Neural cell (in vitro differentiated cells): Measurements from ENCODE around the gene PEF1. TPM values are rescaled to one million over a fixed set of nuclear protein-coding genes. Genes with fewer than 3 reads are reported as not detected.

Experiments used
- H2AFZ ChIP-seq: fragments of 200-600, 300-800 bp; sonication (generic), shearing (Covaris generic); 2 replicates; pipeline ENCODE4 v1.6.0; 2014; ENCODE audit warnings: low read depth, mild to moderate bottlenecking, antibody characterized with exemption, low read length, moderate library complexity
- H3F3A ChIP-seq: fragments of 200-600 bp; shearing (Covaris generic); 2 replicates; pipeline ENCODE4 v1.6.1; 2016; ENCODE audit warnings: mild to moderate bottlenecking, moderate library complexity, mixed read lengths, antibody characterized with exemption, low read length; ENCODE audit not compliant: insufficient read depth, poor library complexity, severe bottlenecking
- H3K27ac ChIP-seq: fragments of 200-600, 300-800 bp; sonication (generic), shearing (Covaris generic); 2 replicates; pipeline ENCODE4 v1.5.1; 2014; ENCODE audit warnings: mild to moderate bottlenecking, low read length, moderate library complexity
- H3K27me3 ChIP-seq: fragments of 300-800, 200-600 bp; sonication (generic), shearing (Covaris generic); 2 replicates; pipeline ENCODE4 v1.6.0; 2014; ENCODE audit warnings: mild to moderate bottlenecking, low read depth, low read length, moderate library complexity; ENCODE audit not compliant: insufficient read depth
- H3K36me3 ChIP-seq: fragments of 300-800, 200-600 bp; sonication (generic), shearing (Covaris generic); 2 replicates; pipeline ENCODE4 v1.5.1; 2014; ENCODE audit warnings: mild to moderate bottlenecking, antibody characterized with exemption, low read length, moderate library complexity; ENCODE audit not compliant: insufficient read depth
- H3K4me2 ChIP-seq: fragments of 300-800, 200-600 bp; sonication (generic), shearing (Covaris generic); 2 replicates; pipeline ENCODE4 v1.6.0; 2014; ENCODE audit warnings: mild to moderate bottlenecking, low read length
- H3K4me3 ChIP-seq: fragments of 300-800, 200-600 bp; sonication (generic), shearing (Covaris generic); 2 replicates; pipeline ENCODE4 v1.5.1; 2014; ENCODE audit warnings: mild to moderate bottlenecking, low read length, moderate library complexity
- H3K79me2 ChIP-seq: fragments of 200-600 bp; shearing (Covaris generic); replicated peaks from 2 replicates; pipeline ENCODE4 v1.6.0; 2014; ENCODE audit warnings: mild to moderate bottlenecking, low read length, moderate library complexity; ENCODE audit not compliant: insufficient read depth
- H3K9ac ChIP-seq: fragments of 300-800, 200-600 bp; sonication (generic), shearing (Covaris generic); 2 replicates; pipeline ENCODE4 v1.6.1; 2016; ENCODE audit warnings: mild to moderate bottlenecking, low read length, mixed read lengths
- H3K9me2 ChIP-seq: fragments of 200-600 bp; shearing (Covaris generic); 2 replicates; pipeline ENCODE4 v1.6.1; 2016; ENCODE audit warnings: mild to moderate bottlenecking, low read length, mixed read lengths; ENCODE audit not compliant: insufficient read depth
- H3K9me3 ChIP-seq: fragments of 200-600, 300-800 bp; sonication (generic), shearing (Covaris generic); 2 replicates; pipeline ENCODE4 v1.6.1; 2016; ENCODE audit warnings: mild to moderate bottlenecking, mixed run types, low read length, moderate library complexity, mixed read lengths
- H4K20me1 ChIP-seq: fragments of 200-600 bp; shearing (Covaris generic); 2 replicates; pipeline ENCODE4 v1.6.1; 2016; ENCODE audit warnings: mild to moderate bottlenecking, mixed run types; ENCODE audit not compliant: insufficient read depth
- EP300 ChIP-seq: fragments of 450-650 bp; conservative IDR thresholded peaks from 2 replicates; pipeline ENCODE4 v1.6.1; 2014; ENCODE audit warnings: antibody characterized with exemption, mild to moderate bottlenecking, moderate library complexity; ENCODE audit not compliant: poor library complexity, severe bottlenecking
- EZH2 ChIP-seq: fragments of 200-600, 300-800 bp; shearing (Covaris generic), sonication (generic); IDR thresholded peaks from 2 replicates; pipeline ENCODE4 v1.6.1; 2014; ENCODE audit warnings: antibody characterized with exemption, low read length, borderline replicate concordance, mild to moderate bottlenecking; ENCODE audit not compliant: insufficient read depth, poor library complexity, severe bottlenecking
- MXI1 ChIP-seq: fragments of 450-650 bp; conservative IDR thresholded peaks from 2 replicates; pipeline ENCODE4 v1.6.1; 2014; ENCODE audit warnings: antibody characterized with exemption, mild to moderate bottlenecking; ENCODE audit not compliant: poor library complexity, severe bottlenecking
- POLR2AphosphoS5 ChIP-seq: IDR thresholded peaks from 2 replicates; pipeline ENCODE4 v1.6.1; 2012
- RAD21 ChIP-seq: fragments of 450-650 bp; conservative IDR thresholded peaks from 2 replicates; pipeline ENCODE4 v1.6.1; 2014; ENCODE audit warnings: antibody characterized with exemption, mild to moderate bottlenecking, moderate library complexity
- SMC3 ChIP-seq: fragments of 450-650 bp; conservative IDR thresholded peaks from 2 replicates; pipeline ENCODE4 v1.6.1; 2014; ENCODE audit warnings: antibody characterized with exemption, mild to moderate bottlenecking, moderate library complexity; ENCODE audit not compliant: poor library complexity
- TAF1 ChIP-seq: IDR thresholded peaks from 2 replicates; pipeline ENCODE4 v1.6.1; 2012; ENCODE audit warnings: low read depth
- polyA plus RNA-seq: library from polyadenylated mRNA; depleted of rRNA; stranded (reverse); fragments of >200 nt; gene quantifications from 2 replicates; pipeline ENCODE4 v1.2.3, GENCODE V29; 2014
- TF ChIP-seq, protein P1 (sequence below): fragments of 450-650 bp; IDR thresholded peaks from 2 replicates; pipeline ENCODE4 v1.5.1; 2014; ENCODE audit warnings: antibody characterized with exemption, mild to moderate bottlenecking, moderate library complexity; ENCODE audit not compliant: poor library complexity, severe bottlenecking
- TF ChIP-seq, protein P2 (sequence below): IDR thresholded peaks from 2 replicates; pipeline ENCODE4 v1.6.1; 2012; ENCODE audit warnings: borderline replicate concordance

Gene PEF1
- polyA plus RNA-seq, 1 donor from 2014 or later: 48.2 TPM

- no peaks in the 10 kb centered on the region for H3K9me3 ChIP-seq
- H3K9ac ChIP-seq: no peak overlapping the region
- H3K36me3 ChIP-seq: no peaks in the 10 kb centered on the region
- H3K27me3 ChIP-seq: no peaks in the 10 kb centered on the region
- no peak overlapping the region for H3K4me3 ChIP-seq
- H3K79me2 ChIP-seq: no peaks in the 10 kb centered on the region
- H3F3A ChIP-seq: no peaks in the 10 kb centered on the region
- no peak overlapping the region for H3K27ac ChIP-seq
- no peak overlapping the region for H2AFZ ChIP-seq
- no peaks in the 10 kb centered on the region for H4K20me1 ChIP-seq
- no peak for TF ChIP-seq EP300
- no peak for TF ChIP-seq SMC3
- no peak for TF ChIP-seq EZH2
- TF ChIP-seq, protein P1, sequence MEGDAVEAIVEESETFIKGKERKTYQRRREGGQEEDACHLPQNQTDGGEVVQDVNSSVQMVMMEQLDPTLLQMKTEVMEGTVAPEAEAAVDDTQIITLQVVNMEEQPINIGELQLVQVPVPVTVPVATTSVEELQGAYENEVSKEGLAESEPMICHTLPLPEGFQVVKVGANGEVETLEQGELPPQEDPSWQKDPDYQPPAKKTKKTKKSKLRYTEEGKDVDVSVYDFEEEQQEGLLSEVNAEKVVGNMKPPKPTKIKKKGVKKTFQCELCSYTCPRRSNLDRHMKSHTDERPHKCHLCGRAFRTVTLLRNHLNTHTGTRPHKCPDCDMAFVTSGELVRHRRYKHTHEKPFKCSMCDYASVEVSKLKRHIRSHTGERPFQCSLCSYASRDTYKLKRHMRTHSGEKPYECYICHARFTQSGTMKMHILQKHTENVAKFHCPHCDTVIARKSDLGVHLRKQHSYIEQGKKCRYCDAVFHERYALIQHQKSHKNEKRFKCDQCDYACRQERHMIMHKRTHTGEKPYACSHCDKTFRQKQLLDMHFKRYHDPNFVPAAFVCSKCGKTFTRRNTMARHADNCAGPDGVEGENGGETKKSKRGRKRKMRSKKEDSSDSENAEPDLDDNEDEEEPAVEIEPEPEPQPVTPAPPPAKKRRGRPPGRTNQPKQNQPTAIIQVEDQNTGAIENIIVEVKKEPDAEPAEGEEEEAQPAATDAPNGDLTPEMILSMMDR: no peak
- TF ChIP-seq TAF1: no peak
- TF ChIP-seq POLR2AphosphoS5: no peak
- TF ChIP-seq, protein P2, sequence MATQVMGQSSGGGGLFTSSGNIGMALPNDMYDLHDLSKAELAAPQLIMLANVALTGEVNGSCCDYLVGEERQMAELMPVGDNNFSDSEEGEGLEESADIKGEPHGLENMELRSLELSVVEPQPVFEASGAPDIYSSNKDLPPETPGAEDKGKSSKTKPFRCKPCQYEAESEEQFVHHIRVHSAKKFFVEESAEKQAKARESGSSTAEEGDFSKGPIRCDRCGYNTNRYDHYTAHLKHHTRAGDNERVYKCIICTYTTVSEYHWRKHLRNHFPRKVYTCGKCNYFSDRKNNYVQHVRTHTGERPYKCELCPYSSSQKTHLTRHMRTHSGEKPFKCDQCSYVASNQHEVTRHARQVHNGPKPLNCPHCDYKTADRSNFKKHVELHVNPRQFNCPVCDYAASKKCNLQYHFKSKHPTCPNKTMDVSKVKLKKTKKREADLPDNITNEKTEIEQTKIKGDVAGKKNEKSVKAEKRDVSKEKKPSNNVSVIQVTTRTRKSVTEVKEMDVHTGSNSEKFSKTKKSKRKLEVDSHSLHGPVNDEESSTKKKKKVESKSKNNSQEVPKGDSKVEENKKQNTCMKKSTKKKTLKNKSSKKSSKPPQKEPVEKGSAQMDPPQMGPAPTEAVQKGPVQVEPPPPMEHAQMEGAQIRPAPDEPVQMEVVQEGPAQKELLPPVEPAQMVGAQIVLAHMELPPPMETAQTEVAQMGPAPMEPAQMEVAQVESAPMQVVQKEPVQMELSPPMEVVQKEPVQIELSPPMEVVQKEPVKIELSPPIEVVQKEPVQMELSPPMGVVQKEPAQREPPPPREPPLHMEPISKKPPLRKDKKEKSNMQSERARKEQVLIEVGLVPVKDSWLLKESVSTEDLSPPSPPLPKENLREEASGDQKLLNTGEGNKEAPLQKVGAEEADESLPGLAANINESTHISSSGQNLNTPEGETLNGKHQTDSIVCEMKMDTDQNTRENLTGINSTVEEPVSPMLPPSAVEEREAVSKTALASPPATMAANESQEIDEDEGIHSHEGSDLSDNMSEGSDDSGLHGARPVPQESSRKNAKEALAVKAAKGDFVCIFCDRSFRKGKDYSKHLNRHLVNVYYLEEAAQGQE: no peak
- no peak for TF ChIP-seq MXI1
- TF ChIP-seq RAD21: no peak
- H3K9me2 ChIP-seq: no peaks in the 10 kb centered on the region
- H3K4me2 ChIP-seq: no peak overlapping the region
These were observed 25.3 kb upstream of the PEF1 start for GRCh38 chr1:31669786-31670592.

- no peaks in the 10 kb centered on the region for H3K79me2 ChIP-seq
- no peak overlapping the region for H3K4me3 ChIP-seq
- no peaks in the 10 kb centered on the region for H3K9me2 ChIP-seq
- H3K27ac ChIP-seq: no peak overlapping the region
- TF ChIP-seq TAF1 (no peak), RAD21 (no peak), POLR2AphosphoS5 (no peak)
- TF ChIP-seq, protein P1: no peak
- no peaks in the 10 kb centered on the region for H3K9me3 ChIP-seq
- no peak overlapping the region for H2AFZ ChIP-seq
- H3K4me2 ChIP-seq: no peak overlapping the region
- H3K9ac ChIP-seq: no peak overlapping the region
- no peaks in the 10 kb centered on the region for H3K36me3 ChIP-seq
- no peaks in the 10 kb centered on the region for H3K27me3 ChIP-seq
- no peaks in the 10 kb centered on the region for H4K20me1 ChIP-seq
- no peaks in the 10 kb centered on the region for H3F3A ChIP-seq
These were observed 24.7 kb upstream of the PEF1 start for GRCh38 chr1:31669433-31669785.
